GM18502 (cell line): ENCODE measurements around the gene WLS.
"Not testable (repeated sequence)": the region's sequence is repeated elsewhere in the genome, so short reads cannot be mapped to it uniquely, and the experiment has no call there.

Source experiments
- ATAC-seq: cut with Tn5 transposase; IDR thresholded peaks from one replicate; pipeline ENCODE4 v1.9.1; 2021; ENCODE audit warnings: mild to moderate bottlenecking; ENCODE audit not compliant: unreplicated experiment, poor library complexity

WLS gene

GRCh38 chr1:68232289-68233148, at the start of gene WLS:
Gene WLS, minus strand, starts transcription at chr1:68232523. Its CDS starts 224 bp downstream, at chr1:68232299.
- no peak for ATAC-seq

GRCh38 chr1:68280286-68280685, 48.0 kb upstream of the WLS start:
- ATAC-seq: no peak

- ATAC-seq: no peak
Measured at GRCh38 chr1:68279846-68280245, 47.5 kb upstream of the WLS start.

GRCh38 chr1:68278221-68278620, 45.9 kb upstream of the WLS start:
- ATAC-seq: no peak

- no peak for ATAC-seq
Measured at GRCh38 chr1:68276448-68276847, 44.1 kb upstream of the WLS start.

GRCh38 chr1:68273530-68273929, 41.2 kb upstream of the WLS start:
- ATAC-seq: no peak

- no peak for ATAC-seq
Measured at GRCh38 chr1:68271596-68271995, 39.3 kb upstream of the WLS start.

- no peak for ATAC-seq
Measured at GRCh38 chr1:68270951-68271350, 38.6 kb upstream of the WLS start.

- no peak for ATAC-seq
Measured at GRCh38 chr1:68269637-68270430, 37.5 kb upstream of the WLS start.

- no peak for ATAC-seq
Measured at GRCh38 chr1:68268896-68269483, 36.7 kb upstream of the WLS start.

GRCh38 chr1:68256824-68257223, 24.5 kb upstream of the WLS start:
- ATAC-seq: not testable (repeated sequence)

- ATAC-seq: no peak
Measured at GRCh38 chr1:68255301-68255700, 23.0 kb upstream of the WLS start.

GRCh38 chr1:68254667-68255226, 22.4 kb upstream of the WLS start:
- no peak for ATAC-seq

GRCh38 chr1:68237040-68237439, 4.7 kb upstream of the WLS start:
- no peak for ATAC-seq

GRCh38 chr1:68234094-68234493, 1.8 kb upstream of the WLS start:
- ATAC-seq: no peak

- no peak for ATAC-seq
Measured at GRCh38 chr1:68233202-68233601, 879 bp upstream of the WLS start.

- no peak for ATAC-seq
Measured at GRCh38 chr1:68231627-68232288, 565 bp downstream of the WLS start.

GRCh38 chr1:68230901-68231626, 1.3 kb downstream of the WLS start:
- ATAC-seq: no peak

- no peak for ATAC-seq
Measured at GRCh38 chr1:68230484-68230802, 1.9 kb downstream of the WLS start.
